HG02798 (cell line): ENCODE measurements around the gene GBX1.

Experiments used
- ATAC-seq: cut with Tn5 transposase; IDR thresholded peaks from one replicate; pipeline ENCODE4 v1.9.1; 2021; ENCODE audit warnings: mild to moderate bottlenecking; ENCODE audit not compliant: unreplicated experiment, poor library complexity

The GBX1 gene

DNA sequence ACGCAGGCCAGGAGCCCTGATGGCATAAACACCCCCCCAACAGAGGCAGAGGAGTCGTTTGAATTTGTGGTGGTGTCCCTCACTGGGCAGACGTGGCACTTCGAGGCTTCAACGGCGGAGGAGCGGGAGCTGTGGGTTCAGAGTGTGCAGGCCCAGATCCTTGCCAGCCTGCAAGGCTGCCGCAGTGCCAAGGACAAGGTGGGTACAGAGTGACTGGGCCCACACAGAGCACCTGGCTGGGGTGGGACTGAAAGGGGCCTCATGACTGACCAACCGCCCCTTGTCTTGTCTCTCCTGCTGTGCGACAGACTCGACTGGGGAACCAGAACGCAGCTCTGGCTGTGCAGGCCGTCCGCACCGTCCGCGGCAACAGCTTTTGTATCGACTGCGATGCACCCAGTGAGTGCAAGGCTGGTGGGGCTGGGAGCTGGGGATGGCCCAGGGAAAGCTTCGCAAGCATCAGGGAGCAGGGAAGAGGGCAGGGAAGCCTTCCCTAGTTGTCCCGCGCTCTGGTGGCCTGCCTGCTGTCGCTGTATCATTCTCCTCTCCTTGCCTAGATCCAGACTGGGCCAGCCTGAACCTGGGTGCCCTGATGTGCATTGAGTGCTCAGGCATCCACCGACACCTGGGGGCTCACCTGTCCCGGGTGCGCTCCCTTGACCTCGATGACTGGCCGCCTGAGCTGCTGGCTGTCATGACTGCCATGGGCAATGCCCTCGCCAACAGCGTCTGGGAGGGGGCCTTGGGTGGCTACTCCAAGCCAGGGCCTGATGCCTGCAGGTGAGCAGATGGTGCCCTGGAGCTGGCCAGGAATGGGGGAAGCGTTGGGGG is 25.4 kb downstream of the GBX1 start:
- no peak for ATAC-seq

DNA sequence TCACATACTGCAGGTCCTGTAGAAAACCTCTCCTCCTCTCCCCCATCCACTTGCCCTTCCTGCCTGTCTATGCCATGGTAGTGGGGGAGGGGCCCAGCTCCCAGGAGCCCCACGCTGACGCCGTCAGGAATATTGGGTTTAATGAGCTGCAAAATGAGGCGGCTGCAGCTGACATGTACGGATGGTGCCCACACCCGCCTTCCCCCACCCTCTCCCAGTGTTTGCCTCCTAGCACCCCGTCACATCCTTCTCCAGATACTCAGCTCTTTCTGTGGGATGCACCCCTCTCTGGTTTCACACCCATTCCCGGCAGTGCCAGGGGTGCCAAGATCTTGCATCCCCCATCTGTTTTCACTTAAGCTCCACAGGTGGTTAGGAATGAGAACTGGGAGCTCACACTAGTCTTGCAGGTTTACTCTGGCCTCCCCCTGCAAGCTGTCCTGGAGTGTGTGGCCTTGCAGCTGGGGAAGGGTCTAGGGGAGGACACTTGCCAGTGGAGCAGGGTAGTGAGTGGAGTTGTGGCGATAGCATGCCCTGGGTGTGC is 26.1 kb downstream of the GBX1 start:
- no peak for ATAC-seq

DNA sequence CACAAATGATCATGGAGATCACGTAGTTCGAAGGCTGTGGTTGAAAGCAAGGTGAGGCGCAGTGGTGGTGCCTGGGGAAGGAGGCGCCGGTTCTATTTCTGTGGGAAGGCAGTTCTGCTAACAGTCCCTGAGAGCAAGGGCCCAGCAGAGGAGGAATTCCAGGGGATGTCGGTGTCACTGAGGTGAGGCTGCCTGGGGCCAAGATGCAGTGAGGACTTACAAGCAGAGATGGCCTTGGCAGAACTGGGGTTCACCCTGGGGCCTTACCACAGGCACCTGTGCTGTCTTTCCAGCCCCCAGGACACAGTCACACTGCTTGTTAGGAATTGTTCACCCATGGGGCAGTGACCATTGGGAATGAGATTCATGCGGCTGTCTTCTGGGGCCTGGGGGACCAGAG is 26.7 kb downstream of the GBX1 start:
- ATAC-seq = no peak

DNA sequence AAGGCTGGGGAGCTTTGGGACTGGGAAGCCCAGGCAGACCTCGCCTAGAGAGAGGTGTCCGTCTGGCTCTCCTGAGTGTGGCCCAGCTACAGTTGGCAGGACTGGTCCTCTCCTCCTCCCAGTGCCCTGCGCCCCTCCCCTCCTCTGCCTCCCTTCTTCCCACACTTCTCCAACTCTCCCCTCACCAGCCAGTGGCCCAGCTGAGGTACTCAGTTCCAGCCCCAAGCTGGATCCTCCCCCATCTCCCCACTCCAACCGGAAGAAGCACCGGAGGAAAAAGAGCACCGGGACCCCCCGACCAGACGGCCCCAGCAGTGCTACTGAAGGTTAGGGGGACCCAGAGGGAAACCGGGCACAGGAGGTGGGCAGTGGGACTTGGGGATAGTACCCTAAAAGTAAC is 27.7 kb downstream of the GBX1 start:
- no peak for ATAC-seq

DNA sequence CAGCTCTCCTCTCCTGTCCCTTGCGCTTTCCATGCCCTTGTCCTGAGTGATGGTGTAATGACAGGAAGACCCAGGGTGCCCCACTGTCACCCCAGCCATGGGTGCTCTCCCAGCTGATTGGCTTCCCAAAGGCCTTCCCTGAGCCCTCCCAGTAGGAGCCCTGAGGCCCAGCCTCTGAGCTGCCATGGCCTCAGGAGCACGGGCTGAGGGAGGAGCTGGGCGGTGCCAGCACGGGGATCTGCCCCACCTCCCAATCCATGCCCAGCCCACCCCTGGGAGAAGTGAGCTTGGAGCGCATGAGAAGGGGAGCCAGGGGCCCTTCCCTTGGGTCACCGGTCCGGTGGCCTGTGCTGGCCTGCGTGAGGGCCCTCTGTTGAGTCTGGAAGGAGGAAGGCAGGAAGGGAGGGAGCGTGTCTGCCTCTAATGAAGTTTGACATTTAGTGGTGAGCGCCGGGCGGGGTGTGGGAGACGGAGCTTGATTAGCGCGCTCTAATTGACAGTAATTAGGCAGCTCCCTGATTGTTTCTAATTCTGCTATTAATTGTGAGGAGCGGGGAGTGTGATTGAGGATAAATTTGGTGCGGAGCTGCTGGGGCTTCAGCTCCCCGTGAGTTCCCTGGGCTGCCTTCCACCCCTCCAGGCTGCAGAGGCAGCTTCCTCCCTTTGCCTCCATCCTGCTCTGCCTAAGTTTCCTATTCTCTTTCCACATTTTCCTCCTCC is 28.3 kb downstream of the GBX1 start:
- ATAC-seq = no peak

DNA sequence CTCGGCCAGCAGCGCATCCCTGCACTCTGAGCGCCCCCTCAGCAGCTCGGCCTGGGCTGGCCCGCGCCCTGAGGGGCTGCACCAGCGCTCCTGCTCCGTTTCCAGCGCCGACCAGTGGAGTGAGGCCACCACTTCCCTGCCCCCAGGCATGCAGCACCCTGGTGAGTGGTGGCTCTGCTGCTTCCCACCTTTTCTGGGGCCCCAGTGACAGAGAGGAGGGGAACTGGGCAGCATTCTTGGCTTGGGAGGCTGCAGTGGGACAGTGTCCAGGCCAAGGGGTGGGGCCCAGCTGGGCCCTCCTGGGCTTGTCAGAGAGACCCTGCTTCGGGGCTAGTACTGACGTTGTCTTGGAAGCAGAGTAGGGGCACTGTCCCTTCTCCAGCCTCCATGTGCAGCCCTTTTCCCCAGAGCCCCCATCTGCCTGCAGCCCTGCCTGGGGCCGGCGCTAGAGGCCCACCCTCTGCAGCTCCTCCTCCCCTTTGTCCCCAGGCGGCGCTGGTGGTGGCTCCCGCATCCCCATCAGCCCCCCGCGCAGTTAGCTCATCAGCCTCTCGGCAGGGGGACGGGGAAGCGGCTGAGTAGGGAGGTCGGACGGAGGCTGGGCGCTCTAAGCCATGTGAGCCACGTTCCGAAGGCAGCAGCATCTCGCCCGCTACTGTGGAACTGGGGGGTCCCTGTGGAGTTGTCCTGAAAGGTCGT is 29.2 kb downstream of the GBX1 start:
- no peak for ATAC-seq

DNA sequence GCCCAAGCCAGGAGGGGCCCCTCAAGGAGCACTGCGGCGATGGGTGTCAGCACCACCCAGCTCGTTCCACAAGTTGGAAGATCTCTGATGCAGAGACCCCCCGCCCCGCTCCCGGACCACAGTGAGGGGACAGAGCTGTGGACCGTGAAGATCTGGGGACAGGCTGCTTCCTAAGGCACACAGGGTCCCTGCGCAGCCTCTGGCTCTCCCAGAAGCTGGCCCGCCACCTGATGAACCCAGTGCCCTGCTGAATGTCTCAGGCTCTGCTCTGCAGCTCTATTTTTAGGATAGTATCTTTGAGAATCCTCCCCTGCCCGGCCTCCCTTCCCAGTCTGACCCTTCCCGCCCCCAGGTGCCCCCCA is 29.7 kb downstream of the GBX1 start:
- ATAC-seq = no peak

DNA sequence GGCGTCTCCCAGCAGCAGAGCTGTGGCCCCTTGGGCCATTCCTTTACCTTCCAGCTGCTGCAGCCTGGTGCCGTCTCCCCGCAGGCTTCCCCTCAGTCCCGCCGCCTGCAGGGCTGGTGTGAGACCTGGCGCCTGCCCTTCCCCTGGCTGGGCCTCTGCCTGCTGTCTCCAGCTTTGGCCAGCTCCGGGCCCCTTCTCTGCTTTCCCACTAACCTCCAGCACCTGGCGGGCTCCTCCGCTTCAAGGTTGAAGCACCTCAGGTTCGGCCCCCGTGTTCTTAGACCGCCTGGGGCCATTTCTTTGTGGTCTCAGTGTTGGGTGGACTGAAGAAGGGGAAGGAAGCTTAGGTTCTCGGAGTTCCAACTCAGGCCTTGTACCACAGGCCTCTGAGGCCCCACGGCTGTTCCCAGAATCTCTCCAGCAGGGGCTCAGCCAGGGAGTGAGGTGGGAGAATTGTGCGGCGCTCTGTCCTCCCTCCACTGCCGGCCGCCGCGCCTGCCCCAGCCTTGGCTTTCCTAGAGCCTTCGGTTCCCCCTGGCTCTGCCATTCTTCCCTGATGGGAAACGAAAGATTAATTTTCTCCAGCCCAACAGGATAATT is 30.3 kb downstream of the GBX1 start:
- ATAC-seq = no peak

DNA sequence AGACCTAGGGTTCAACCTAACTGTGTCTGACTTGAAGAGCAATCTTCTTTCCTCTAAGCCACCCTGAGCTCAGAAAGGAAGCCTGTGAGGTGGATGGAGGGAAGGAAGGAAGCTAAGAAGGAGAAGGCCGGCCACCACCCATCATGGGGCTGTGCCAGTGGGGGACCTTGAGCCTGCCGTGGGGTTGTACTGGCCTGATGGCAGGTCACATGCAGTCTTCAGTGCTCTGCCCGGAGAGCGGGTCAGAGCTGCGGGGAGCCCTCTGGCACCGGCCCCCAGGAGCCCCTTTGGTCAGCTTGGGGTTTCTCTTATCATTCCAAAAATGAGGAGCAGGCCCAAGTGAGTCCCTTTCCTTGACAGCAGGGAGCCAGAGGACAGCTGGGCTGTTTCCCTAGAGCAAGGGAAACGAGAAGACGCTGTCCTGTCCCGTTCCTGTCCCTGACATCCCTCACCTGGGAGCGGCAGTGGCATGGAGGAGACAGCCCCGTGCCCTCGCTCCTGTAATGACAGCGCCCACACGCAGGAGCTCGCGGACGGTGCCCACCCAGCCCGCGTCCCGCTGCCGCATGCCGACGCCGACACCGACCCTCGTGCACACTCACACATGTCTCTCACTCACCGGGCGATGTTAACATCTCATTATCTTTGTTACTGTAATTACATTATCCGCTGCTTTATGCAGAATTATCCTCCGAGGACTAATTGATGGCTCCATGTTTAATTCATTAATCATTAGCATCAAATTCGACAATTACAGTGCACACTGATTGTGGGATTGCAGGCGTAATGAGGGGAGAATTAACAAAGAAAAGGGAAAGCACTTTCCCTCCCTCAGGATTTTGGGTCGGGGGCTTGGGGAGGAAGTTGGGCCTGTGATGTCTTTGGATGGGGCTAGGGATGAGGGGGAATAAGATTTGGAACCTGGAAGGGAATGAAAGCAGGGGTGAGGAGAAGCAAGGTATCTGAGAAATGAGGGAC is 31.3 kb downstream of the GBX1 start:
- ATAC-seq = no peak

DNA sequence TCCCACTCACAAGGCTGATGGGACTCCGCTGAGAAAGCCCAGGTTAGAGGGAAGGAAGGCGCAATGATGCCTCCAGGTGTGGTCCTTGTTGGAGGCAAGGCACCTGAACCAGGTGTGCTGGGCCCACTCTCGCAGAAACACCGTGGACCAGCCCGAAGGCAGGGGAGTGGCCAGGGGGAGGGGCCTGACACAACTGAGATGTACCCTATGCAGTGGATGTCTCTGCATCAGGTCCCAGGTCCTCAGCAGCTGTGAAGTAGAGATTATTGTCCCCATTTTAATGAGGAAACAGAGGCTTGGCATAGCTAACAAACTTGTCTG is 32.0 kb downstream of the GBX1 start:
- no peak for ATAC-seq

DNA sequence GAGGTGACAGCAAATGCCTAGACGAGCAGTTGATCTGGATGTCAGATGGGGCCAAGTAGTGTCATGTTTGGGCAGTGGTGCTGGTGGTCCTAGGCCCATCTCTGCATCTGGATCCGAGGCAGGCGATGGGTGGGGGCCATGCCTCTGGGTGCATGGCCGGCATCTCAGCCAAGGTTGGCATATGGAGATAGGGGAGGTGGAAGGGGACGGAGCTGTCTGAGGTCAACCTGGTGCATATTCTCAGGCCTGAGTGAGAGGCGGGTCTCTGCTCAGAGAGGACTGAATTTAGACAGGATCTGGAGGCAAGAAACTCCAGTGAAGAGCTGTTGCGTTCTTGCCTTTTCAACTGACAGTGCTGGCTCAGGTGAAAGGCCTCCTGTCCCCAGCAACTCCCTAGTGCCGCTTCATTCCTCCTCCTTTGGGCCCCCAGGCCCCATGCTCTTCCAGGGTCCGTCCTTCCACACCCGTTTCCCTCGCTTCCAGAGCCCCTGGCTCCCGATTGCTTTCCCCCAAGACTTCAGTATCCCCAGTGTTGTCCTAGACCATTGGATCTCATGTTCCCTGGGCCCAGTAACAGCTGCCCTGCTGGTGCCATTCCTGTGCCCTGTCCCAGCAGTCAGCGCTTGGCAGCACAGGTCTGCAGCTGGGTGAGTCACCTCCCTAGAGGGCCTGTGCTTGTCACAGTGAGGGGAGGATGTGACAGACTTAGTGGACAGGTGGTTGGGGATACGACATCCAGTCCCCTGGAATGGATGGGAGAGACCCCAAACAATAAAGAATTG is 32.6 kb downstream of the GBX1 start:
- ATAC-seq = no peak

DNA sequence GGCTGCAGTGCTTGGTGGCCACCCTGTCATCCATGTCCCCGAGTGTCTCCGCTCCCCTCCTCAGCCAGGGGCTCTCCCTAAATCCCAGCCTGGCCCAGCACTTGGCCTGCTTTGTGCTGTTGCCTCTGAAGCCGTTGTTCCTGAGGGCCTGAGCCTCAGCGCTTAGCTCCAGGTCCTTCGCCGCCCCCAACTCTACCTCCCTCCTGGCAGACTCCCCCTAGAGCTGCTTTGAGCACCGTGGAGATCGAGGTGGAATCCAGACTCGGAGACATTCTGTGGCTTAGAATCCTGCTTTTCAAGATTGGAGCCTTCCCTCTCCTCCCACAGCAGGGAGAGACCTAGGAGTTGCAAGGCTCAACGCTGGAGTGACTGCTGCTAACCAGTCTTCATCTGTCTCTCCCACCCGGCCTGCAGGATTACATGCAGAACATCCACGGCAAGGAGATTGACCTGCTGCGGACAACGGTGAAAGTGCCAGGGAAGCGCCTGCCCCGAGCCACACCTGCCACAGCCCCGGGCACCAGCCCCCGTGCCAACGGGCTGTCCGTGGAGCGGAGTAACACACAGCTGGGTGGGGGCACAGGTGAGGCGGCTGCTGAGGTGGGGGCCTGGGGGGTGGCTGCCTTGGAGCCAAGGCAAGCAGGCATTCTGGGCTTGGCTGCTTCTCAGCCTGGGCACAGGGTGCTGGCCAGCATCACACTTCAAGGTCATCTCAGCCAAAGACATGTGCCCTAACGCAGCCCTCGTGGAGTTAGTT is 33.3 kb downstream of the GBX1 start:
- ATAC-seq = no peak

DNA sequence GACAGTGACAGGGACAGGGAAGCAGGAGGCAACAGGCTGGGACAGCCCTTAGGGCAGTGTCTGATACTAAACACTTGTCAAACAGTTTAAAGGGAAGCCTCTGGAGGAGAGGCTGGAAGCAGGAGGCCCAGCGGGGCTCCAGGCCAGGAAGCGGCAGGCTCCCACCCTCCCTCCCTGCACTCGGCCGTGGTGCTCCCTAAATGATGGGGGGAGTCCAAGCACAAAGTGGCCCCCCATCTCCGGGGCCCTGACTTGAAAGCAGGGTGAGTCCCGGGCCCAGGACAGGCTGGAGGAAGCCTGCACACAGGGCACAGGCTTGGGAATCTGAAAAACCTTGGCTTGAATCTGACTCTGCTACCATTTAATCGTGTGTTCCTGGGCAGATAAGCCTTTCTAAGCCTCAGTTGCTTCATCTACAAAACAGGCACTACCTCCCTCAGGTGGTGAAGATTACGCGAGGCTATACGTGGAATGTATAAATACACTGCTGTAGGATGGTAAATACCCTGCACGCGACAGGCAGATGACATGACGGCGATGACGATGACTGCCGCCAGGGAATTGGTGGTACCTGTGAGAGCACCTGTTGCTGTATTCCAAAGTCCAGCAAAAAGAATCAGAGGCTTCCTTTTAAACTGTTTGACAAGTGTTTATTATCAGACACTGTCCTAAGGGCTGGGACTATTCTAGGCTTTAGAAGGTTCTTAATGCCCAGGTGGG is 34.1 kb downstream of the GBX1 start:
- no peak for ATAC-seq

DNA sequence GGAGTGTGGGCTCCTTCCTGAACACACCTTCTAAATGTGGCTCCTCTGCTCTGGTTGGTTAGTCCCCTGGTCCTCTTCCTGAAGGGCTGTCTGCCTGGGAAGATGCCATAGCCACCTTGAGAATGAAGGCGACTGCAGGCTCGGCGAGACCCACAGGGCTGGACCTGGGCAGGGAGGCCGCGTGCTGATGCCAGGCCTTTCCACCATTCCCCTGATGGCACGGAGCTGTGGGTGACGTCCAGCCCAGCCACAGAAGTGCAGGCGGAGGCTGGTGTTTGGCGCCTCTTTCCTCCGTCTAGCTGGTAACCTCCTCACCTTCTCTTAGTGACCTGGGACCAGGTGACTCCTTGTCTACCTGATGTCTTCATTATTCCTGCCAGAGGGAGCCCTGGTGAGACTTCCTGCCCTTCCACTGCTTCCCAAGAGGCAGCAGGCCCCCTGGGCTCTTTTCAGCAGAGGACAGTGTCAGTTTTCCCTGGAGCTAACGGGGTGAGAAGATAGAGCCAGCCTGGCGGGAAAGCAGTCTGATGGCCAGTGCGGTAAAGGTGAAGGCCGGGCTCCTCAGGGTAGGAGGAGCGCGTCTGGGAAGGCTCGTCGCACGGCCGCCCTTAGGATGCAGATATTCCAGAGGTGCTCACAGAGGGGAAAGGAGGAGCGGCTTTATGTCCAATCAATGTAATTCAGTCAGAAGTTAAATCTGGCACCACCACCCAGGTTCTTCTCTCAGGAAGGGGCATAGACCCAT is 34.9 kb downstream of the GBX1 start:
- ATAC-seq = no peak

DNA sequence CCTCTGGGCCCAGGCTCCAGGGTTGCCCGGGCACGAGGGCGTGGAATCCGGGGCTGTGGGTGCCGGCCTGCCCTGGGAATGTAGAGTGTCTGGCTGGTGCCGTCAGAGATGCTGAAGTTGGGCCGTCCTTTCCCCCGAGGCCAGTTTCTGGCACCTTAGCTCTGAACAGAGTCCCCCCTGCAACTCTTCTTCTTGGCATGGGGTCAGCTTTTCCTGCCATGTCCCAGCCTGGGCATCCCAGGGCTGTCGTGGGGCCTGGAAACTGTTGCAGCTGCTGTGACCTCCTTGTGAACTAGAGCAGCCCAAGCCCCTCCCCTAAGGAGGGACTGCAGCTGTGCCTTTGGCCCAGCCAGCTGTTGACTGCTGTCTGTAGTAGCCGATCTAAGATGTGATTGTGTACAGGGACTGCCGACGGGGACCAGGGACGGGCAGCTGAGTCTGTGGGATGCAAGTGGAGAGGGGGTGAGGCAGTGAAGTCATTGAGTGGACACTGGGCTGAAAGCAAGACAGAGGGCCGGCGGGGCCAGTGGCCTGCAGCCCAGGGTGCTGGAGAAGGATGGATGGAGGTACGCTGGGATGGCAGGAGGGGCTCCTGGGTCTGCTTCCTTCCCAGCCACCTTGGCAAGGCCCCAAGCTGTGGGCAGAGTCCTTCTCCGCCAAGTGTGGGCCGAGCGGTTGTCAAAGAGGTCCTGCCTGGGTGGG is 35.8 kb downstream of the GBX1 start:
- no peak for ATAC-seq

DNA sequence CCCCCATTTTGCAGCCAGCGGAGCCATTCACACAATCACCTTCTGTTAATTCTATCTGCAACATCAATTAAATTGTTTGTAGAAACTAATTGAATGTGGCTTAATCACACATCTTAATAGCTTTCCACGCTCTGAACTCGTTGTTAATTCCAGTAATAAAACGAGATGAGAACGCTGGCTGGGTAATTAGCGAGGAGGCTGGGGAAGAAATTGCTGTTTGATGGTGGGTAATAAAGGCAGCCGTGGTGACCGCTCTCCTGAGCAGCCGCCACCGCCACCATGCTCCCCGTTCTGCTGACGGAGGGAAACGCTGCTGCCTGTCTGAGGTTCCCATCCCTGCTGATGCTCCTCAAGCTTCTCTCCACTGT is 36.3 kb downstream of the GBX1 start:
- no peak for ATAC-seq
